Esophagus muscularis mucosa (tissue), 4 donors: Measurements from ENCODE around the gene ATP7A. TPM values are rescaled to one million over a fixed set of nuclear protein-coding genes. Genes with fewer than 3 reads are reported as not detected.

Experiments used
- DNase-seq: peaks from one replicate; pipeline ENCODE4 v3.0.0-alpha.2; 2017; ENCODE audit errors: extremely low spot score
- H3K27ac ChIP-seq, 4 donors: fragments of 200-600 bp; sonication (generic); replicated peaks in 1 of 4; 1 replicate in 3 of 4; 2 replicates in 1 of 4; pipeline ENCODE4 v1.5.1; 2016 to 2019; ENCODE audit warnings: mild to moderate bottlenecking in 1 of 4
- H3K27me3 ChIP-seq, 4 donors: fragments of 200-600 bp; sonication (generic); one replicate each; pipeline versions ENCODE4 v1.5.1 to v1.6.0; 2016 to 2019
- H3K36me3 ChIP-seq, 4 donors: fragments of 200-600 bp; sonication (generic); one replicate each; pipeline ENCODE4 v1.5.1; 2016 to 2019
- H3K4me1 ChIP-seq, 4 donors: fragments of 200-600 bp; sonication (generic); one replicate each; pipeline ENCODE4 v1.5.1; 2016 to 2019
- H3K4me3 ChIP-seq, 4 donors: fragments of 200-600 bp; sonication (generic); 1 replicate in 2 of 4; 2 replicates in 2 of 4; pipeline ENCODE4 v1.5.1; 2016 to 2019; ENCODE audit warnings: mild to moderate bottlenecking in 4 of 4, moderate library complexity in 1 of 4
- H3K9me3 ChIP-seq, 4 donors: fragments of 200-600 bp; sonication (generic); 1 replicate in 3 of 4; 2 replicates in 1 of 4; pipeline ENCODE4 v1.5.1; 2016 to 2019
- CTCF ChIP-seq, 3 experiments: fragments of 200-600 bp in 2 of 3; fragments of 450-650 bp in 1 of 3; sonication (generic) in 2 of 3; IDR thresholded peaks; one replicate each; pipeline ENCODE4 v1.5.1; 2017 to 2019; ENCODE audit warnings: antibody characterized with exemption in 3 of 3, mild to moderate bottlenecking in 2 of 3, moderate library complexity in 1 of 3
- EP300 ChIP-seq: sonication (generic); formaldehyde crosslinking; IDR thresholded peaks from one replicate; pipeline ENCODE4 v1.6.1; 2017; ENCODE audit warnings: antibody characterized with exemption
- POLR2A ChIP-seq: fragments of 450-650 bp; IDR thresholded peaks from one replicate; pipeline ENCODE4 v1.6.1; 2017; ENCODE audit warnings: antibody characterized with exemption, moderate library complexity, mild to moderate bottlenecking, low read depth
- POLR2AphosphoS5 ChIP-seq, 2 donors: sonication (generic); formaldehyde crosslinking; IDR thresholded peaks; one replicate each; pipeline ENCODE4 v1.6.1; 2017; ENCODE audit warnings: antibody characterized with exemption in 2 of 2
- whole genome bisulfite sequencing: methylation state at CpG from one replicate; pipeline ENCODE4 v1.1.5; 2018; 5-methylcytosine and 5-hydroxymethylcytosine counted together
- intact Hi-C: fragments of 100-400 bp; cut with DNase I; formaldehyde crosslinking; loops from one replicate; pipeline ENCODE4 v1.15.1; 2023
- total RNA-seq, 4 donors: library from RNA; depleted of rRNA; stranded (reverse); fragments of >200 nt; gene quantifications; one replicate each; pipeline versions ENCODE4 v1.1.0 to v1.2.1, GENCODE V29; 2016

The ATP7A gene
- total RNA-seq, 4 donors from 2014 or later = 10.7 to 14.1 (median 12.8) TPM

- H3K27ac ChIP-seq = no peak overlapping the region
- intact Hi-C loops = no loop called here
- TF ChIP-seq POLR2AphosphoS5 (IDR thresholded peaks at IDR 0.05) (no peak), POLR2A (no peak), CTCF (IDR thresholded peaks at IDR 0.05) (no peak), EP300 (no peak)
Measured at GRCh38 chrX:77977095-77977494, 66.6 kb downstream of the ATP7A start.

GRCh38 chrX:77977518-77977917 lies 67.0 kb downstream of the ATP7A start:
- Histone ChIP-seq H3K36me3 (no peaks in the 10 kb centered on the region), H3K27ac (no peak overlapping the region), H3K4me1 (no peaks in the 10 kb centered on the region), H3K9me3 (no peaks in the 10 kb centered on the region), H3K4me3 (no peak overlapping the region), H3K27me3 (no peaks in the 10 kb centered on the region)
- DNase-seq = no peak
- no peak for TF ChIP-seq CTCF (IDR thresholded peaks at IDR 0.05)
- no peak for TF ChIP-seq POLR2A
- no peak for TF ChIP-seq POLR2AphosphoS5 (IDR thresholded peaks at IDR 0.05)
- TF ChIP-seq EP300 = no peak
- intact Hi-C loops = no loop called here
- WGBS = 87% methylated on average over 1 of the region's 1 CpG

More at GRCh38 chrX:77977095-77977494, 66.6 kb downstream of the ATP7A start:
- Histone ChIP-seq H3K4me1 (no peaks in the 10 kb centered on the region), H3K27me3 (no peaks in the 10 kb centered on the region), H3K9me3 (no peaks in the 10 kb centered on the region), H3K4me3 (no peak overlapping the region), H3K36me3 (no peaks in the 10 kb centered on the region)
- no peak for DNase-seq

- H3K9me3 ChIP-seq = no peaks in the 10 kb centered on the region
Measured at GRCh38 chrX:77979870-77980269, 69.4 kb downstream of the ATP7A start.

GRCh38 chrX:78011846-78012245 lies 101.4 kb downstream of the ATP7A start:
- no peak overlapping the region for H3K27ac ChIP-seq
- H3K9me3 ChIP-seq = no peaks in the 10 kb centered on the region
- no peaks in the 10 kb centered on the region for H3K27me3 ChIP-seq
- H3K36me3 ChIP-seq = peaks cover 0 to 4% (median 0%) of the 10 kb centered on the region in 4 donors
- no peak overlapping the region for H3K4me3 ChIP-seq
- H3K4me1 ChIP-seq = no peaks in the 10 kb centered on the region
- intact Hi-C loops = no loop called here
- DNase-seq = no peak
- TF ChIP-seq POLR2A = no peak
- 71% methylated on average over 1 of the region's 1 CpG for WGBS

More at GRCh38 chrX:77979870-77980269, 69.4 kb downstream of the ATP7A start:
- Histone ChIP-seq H3K27ac (no peak overlapping the region), H3K4me1 (no peaks in the 10 kb centered on the region), H3K36me3 (no peaks in the 10 kb centered on the region), H3K27me3 (no peaks in the 10 kb centered on the region), H3K4me3 (no peak overlapping the region)
- 89% methylated on average over 4 of the region's 4 CpGs for WGBS
- intact Hi-C loops = no loop called here
- DNase-seq = no peak
- TF ChIP-seq POLR2A (no peak), EP300 (no peak), POLR2AphosphoS5 (IDR thresholded peaks at IDR 0.05) (no peak), CTCF (IDR thresholded peaks at IDR 0.05) (no peak)

GRCh38 chrX:78019586-78020483 lies 109.3 kb downstream of the ATP7A start:
- H3K27me3 ChIP-seq = no peaks in the 10 kb centered on the region
- no peaks in the 10 kb centered on the region for H3K9me3 ChIP-seq
- WGBS = 78% methylated on average over 12 of the region's 12 CpGs
- H3K4me3 ChIP-seq = no peak overlapping the region
- no peak for DNase-seq
- H3K36me3 ChIP-seq = peaks cover 0 to 8% (median 0%) of the 10 kb centered on the region in 4 donors
- no peaks in the 10 kb centered on the region for H3K4me1 ChIP-seq
- H3K27ac ChIP-seq = no peak overlapping the region
- TF ChIP-seq POLR2A (no peak), CTCF (IDR thresholded peaks at IDR 0.05) (no peak), POLR2AphosphoS5 (IDR thresholded peaks at IDR 0.05) (no peak), EP300 (no peak)
- intact Hi-C loops = loop anchor here (5.0 kb wide), 1 partner anchor 108 kb away; the partner anchor contains the start of gene ATP7A
